Endometrium (tissue), 2 donors: ENCODE measurements around the gene IQCH.

Experiments used
- FAIRE-seq: peaks from 2 replicates; lab custom pipeline; 2012; peaks lifted over from hg19 to GRCh38; lab: Jason Lieb, UNC
- donor health status: control.
- donor health status: control.

IQCH gene

DNA sequence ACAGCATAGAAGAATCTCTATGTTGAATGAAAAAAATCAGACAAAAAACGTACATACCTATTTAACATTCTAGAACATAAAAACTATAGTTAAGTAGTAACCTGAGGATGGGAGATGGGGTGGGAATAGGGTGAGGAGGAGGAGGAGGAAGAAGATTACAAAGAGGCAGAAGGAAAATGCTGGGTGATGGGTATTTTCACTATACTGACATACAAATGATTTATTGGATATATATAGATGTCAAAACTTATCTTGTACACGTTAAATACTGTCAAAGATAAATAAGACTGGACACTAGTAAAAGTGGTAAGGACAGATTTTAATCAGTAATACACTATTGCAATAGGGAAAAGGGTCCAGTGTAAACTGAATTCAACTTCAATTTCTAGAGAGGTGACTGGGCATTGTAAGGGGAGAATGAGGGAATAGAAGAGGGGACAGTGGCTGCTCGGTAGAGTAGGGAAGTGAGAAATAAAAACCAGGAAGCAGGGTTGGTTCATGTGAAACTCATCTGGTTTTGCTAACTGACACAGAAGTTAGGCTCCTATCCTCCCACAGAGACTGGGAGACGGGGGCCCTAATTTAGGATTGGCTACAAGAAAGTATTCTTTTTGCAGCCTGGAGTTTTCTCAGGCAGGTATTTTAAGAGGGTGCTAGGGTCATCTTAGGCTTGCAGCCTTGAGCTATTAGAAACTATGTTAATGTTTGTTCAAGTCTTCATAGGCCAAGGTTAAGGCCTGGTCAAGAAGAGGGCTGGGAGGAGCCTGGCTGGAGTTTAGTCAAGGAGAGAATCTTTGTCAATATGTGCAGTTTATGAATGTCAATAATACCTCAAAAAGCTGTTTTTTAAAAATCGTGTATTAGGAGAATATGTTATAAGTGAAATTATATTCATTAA, 251.3 kb downstream of the IQCH start:
- no peak for FAIRE-seq

DNA sequence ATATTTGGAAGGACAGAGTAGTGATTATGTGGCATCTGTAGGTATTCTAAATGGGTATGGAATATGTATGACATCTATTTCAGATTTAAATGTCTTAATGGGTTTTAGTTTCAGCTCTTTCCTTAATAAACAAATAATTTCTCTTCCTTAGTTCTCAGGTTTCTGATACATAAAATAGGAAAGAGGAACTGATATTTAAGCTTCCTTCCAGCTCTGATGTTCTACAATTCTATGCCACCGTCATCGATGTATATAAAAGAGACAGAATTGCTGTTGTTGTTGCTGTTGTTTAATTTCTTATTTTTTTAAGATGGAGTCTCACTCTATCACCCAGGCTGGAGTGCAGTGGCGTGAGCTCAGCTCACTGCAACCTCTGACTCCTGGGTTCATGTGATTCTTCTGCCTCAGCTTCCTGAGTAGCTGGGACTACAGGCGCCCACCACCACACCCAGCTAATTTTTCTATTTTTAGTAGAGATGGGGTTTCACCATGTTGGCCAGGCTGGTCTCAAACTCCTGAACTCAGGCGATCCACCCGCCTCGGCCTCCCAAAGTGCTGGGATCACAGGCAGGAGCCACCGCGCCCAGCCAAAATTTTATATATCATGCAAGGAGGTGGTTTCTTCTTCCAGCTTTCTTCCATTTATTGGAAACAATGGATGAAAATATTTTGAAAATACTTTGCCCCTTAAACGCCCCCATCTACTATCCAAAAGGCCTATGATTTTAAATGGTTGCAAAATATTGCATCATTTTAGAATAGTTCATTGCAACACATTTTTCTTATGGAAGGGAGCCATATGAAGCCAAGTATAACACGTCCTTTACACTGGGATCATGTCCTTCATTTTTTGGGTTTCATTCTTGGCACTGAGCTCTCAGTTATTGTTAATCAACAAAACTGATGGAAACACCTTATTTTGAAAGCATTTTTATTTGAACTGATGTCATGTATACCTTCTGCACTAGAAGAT, 252.5 kb downstream of the IQCH start:
- no peak for FAIRE-seq

DNA sequence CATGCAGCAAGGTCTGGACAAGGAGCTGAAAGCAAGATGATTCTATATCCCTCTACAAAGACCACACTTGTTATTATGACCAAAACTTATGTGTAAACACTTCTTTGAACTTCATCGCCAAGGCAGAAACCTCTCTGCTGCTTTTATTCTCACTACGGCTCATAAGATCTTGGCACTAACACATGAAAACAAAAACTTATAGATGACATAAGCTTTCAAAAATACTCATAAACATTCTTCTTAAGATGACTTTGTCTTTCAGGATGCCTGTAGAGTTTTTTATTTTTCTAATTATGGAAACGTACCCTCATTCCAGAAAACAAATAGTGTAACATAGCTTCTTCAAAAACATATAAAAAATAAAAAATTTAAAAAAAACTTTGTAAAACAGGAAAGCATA, 253.8 kb downstream of the IQCH start:
- FAIRE-seq: peak; percentile 41

DNA sequence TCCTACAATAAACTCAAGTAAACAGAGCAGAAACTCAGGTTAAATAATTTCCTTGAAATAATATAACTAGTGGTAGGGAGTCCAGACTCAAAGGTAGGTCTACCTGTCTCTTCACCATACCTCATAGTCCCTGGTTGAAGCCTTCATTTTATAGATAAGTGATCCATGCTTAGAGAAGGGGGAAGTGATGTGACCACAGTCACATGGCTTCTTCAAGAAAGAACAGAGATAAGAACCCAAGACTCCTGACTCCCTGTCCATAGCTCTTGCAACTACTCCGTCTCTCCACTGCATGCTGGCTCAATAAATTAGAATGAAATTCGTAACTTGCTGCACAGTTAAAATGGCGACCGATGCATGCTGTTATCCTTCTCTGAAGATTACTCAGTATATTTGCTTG, 255.3 kb downstream of the IQCH start:
- FAIRE-seq: no peak

DNA sequence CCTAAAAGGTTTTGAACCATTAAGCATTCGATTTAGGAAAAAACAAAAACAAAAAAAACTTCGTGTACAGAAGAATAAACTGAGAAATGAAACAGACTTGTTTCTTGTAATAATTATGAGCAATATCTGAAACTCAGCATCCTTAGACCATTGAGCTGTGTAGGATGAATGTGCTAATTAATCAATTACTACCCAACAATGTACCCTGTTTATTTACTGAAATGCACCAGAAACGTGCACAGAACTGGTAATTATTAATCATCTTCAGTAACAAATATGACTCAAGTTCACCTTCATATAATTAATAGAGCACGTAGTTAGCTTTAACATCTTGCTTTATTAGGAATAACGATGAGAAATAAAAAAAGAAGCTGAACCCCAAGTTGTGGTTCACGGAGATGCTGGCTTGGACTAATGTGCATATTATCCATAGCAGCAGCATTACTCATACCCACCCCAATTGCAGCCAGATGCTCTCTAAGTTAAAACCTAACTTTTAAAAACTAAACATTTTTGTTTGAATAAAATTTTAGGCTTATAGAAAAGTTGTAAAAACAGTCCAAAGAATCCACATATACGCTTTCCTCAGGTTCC, 256.1 kb downstream of the IQCH start:
- no peak for FAIRE-seq

DNA sequence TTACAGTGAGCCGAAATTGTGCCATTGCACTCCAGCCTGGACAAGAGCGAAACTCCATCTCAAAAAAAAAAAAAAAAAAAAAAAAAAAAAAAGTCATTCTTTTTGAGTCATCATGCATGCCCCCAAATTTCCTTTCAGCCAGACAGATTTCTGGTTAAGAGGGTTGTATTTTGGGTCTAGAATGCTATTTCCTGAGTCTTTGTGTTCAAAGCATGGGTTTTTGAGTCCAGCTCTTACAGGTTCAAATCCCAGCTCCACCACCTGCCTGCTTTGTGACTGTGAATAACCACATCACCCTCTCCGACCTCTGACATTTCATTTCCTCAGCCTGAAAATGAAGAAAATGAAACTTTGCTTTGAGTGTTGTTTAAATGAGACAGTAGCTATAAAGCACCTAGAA, 257.0 kb downstream of the IQCH start:
- no peak for FAIRE-seq

DNA sequence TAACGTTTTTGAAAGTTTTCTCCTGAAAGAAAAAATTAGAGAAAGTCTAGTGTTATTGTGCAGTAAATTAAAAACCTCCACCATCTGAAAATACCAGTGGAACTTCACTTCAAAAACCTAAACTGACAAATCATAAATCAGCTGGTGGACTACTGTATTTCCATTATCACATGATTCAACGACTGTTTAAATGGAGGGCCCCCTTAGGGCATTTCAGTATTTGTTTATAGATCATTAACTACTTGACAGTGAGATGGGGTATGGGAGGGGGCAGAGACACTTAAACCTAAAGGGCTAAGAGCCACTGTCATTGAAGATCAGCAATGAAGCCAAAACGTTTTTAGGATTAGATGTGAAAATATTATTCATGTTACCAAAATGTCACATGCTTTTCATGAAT, 257.6 kb downstream of the IQCH start:
- no peak for FAIRE-seq

DNA sequence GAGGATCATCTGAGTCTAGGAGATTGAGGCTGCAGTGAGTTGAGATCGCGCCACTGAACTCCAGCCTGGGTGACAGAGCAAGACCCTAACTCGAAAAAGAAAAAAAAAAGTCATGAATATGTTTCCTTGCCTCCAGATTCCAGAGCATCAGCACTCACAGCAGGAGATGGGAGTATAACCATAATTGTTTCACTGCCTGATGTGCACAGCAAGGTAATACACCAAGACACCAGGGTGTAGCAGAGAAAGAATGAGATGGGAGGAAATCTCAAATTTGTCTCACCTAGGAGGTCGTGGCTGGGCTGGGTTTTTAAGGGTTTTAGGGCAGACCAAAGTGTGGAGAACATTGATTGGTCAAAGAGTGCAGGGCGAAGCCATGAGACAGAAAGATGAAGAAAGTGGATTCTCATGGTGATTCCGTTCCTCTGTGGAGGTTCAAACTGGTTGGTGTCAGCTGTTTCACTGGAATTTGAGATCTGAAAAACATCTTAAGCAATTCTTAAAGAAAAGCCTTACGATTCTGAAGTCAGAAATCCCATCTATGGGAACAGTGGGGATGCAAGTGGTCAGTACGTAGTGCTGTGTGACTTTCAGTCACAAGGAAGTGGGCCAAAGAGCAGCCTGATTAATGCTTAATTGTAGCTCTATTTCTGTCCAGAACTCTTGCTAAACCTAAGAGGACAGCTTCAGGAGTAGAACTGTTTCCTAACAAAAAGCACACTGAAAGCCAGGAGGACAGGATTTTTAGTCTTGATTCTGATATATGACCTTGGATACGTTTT, 258.5 kb downstream of the IQCH start:
- no peak for FAIRE-seq

DNA sequence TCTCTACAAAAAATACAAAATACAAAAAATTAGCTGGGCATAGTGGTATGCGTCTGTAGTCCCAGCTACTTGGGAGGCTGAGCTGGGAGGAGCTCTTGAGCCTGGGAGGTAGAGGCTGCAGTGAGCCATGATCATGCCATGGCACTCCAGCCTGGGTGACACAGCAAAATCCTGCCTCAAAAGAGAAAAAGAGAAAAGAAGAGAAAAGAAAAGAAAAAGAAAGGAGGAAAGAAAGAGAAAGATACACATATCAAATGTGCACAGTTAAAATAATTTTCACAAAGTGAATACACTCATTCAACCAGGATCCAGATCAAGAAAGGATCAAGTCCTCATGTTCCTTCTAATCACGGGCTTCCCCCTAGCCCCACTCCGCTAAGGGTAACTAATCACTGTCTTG, 260.5 kb downstream of the IQCH start:
- FAIRE-seq: no peak

DNA sequence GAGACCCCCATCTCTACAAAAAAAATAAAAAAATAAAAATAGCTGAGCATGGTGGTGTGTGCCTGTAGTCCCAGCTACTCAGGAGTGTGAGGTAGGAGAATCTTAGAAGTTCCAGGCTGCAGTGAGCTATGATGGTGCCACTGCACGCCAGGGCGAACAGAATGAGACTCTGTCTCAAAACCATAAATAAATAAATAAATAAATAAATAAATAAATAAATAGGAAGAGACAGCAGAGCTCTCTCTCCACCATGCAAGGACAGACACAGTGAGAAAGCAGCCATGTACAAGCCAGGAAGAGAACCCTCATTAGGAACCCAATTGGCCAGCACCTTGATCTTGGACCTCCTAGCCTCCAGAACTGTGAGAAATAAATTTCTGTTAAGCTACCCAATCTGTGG, 261.0 kb downstream of the IQCH start:
- no peak for FAIRE-seq

DNA sequence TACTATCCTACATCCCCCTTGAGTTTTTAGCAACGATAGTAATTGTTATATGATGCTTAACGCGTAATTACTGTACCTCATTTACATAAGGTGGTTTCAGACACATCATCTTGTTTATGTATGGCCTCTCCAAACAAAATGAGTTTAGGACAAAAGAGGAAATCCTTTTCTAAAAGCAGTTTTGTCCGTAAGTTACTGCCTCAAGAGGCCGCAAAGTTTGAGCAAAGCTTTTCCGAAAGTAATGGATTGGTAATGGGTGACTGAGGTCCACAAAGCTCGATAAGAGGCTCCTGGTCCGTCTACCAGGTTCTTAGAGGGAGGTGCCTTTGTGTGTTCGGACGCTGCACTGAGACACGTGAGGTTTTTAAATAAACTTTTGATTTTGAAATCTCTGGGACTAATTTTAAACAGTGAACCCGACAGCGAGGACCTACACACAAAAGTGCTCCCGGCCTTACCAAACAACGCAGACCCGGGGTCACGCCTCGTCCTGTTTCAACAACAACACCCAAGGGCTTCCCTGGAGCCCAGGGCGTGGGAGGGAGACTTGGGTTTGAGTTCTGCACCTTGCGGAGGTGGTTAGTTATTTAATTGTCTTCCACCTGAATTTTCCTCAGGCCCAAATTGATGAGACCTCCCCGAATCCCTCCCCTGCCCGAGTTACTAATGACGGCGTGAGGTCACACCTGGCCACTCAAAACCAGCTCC, 265.9 kb downstream of the IQCH start:
- FAIRE-seq: no peak

DNA sequence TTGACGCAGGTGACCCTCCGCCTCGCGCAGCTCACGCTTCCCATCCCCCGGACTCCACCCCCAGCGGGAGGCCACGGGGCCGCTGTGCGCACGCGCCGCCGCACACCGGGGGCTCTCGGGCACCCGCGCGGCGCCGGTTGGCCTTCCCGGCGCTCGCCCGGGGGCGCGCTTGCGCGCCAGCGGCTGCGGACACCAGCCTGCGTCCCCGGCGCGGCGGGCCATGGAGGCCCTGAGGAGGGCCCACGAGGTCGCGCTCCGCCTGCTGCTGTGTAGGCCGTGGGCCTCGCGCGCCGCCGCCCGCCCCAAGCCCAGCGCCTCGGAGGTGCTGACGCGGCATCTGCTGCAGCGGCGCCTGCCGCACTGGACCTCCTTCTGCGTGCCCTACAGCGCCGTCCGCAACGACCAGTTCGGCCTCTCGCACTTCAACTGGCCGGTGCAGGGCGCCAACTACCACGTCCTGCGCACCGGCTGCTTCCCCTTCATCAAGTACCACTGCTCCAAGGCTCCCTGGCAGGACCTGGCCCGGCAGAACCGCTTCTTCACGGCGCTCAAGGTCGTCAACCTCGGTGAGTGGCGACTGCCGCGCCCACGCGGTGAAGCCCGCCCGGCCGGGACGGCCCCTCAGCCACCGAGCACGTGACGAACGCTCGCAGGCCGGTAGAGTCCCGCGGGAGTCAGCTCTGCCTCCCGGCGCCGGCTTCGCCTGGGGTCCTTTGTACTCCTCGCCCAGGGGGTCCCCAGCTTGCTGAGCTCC, 266.6 kb downstream of the IQCH start, which contains the start of gene C15orf61:
Gene C15orf61 (plus strand): TSS at position 103 of the 754 bp plus-strand sequence. CDS start 118 bp downstream, at position 221.
- no peak for FAIRE-seq

DNA sequence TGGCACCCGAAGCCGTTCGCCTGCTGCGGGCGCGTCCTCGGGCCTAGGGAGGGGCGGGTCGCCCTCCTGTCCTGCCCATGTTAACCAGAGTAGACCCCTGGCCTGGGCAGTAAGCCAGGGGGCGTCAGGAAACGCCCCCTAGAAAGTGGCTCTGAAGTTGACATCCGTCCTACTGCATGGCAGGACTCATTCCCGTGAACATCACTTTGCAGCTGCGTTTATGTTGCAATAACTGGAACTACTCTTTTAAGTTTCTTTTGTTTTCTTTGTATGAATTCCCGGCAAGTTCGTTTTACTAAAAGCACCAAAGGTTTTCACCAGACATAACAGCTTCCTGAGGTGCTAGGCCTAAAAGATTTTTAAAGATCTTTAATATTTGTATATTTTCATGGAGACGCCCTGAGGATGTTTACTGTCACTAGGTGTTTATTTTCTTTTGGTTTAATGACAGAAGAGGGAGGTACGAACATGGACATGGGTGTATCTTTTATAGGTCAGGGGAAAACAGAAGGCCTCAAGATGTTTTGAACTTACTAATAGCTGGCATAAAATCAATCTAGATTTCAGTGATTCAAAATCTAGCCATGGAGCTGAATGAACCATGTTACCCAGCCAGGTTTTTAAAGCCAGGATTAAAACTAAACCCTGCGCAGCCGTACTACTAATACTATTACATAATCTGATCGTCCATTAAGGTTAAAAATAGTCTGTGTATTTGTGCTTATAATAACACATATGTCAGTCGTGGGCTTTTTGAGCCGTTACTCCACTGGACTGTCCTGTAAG, 267.4 kb downstream of the IQCH start:
- no peak for FAIRE-seq

DNA sequence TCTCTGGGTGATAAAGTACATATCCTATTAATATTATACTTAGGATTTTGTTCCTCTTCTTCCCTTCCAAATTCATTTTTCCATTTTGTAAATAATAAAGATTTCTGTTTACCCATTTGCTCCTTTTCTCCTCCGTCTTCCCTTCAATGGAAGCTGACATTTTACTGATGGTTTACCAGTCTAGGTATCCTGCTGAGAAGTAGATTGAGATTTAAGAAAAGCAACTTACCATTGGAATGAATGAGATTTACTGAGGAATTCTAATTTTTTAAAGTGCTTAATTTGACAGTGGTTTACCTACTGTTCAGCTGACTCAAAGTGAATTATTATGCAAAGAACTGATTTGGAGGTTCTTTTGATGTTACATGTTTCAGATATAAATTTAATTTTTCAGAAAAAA, 268.7 kb downstream of the IQCH start:
- FAIRE-seq: no peak

DNA sequence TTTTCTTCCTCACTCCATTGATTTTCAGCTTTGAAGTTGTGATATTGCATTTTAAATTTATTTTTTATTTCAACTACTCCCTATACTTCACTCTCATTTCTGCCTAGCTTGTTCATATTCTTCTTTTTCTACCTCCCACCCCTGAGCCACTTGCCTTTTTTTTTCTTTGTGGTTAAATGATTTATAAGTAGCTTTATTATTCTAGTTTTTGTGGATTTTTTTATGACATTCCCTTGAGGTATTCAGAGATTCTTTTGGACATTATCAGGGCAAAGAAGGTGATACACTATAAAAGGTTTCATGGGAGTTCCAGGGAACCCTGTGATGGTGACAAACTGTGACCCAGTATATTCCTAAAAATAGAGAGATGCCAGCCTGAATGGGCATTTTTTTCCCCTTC, 269.6 kb downstream of the IQCH start:
- FAIRE-seq: no peak

DNA sequence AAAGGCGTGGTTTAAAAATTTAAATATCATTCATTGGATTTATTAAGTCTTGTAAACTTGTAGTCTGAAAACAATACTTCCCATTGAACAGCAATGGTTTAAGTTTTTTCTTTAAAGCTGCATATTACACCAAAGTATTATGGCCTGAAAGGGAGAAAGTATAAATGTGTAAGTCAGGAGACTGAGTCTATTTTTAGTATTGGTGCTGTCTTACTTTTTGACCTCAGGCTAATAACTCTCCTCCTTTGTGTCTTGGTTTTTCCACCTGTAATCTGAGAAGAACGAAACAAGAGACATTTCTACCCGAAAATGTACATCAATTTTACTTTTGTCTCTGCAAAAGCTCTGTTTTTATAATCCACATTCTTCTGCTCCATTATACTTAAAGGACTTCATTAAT, 273.9 kb downstream of the IQCH start:
- FAIRE-seq: no peak

DNA sequence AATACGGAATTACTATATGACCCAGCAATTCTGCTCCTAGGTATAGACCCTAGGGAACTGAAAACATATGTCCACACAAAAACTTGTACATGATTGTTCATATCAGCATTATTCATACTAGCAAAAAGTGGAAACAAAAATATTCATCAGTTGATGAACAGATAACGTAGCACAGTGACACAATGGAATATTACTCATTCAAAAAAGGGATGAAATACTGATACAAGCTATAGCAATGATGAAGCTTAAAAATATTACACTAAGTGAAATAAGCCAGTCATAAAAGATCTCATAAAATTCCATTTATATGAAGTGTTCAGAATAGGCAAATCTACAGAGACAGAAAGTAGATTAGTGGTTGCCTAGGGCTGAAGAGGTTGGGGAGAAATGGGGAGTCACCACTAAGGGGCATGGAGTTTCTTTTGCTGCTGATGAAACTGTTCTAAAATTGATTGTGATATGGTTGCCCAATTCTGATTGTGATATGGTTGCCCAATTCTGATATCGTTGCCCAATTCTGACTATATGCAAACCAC, 276.9 kb downstream of the IQCH start:
- no peak for FAIRE-seq

DNA sequence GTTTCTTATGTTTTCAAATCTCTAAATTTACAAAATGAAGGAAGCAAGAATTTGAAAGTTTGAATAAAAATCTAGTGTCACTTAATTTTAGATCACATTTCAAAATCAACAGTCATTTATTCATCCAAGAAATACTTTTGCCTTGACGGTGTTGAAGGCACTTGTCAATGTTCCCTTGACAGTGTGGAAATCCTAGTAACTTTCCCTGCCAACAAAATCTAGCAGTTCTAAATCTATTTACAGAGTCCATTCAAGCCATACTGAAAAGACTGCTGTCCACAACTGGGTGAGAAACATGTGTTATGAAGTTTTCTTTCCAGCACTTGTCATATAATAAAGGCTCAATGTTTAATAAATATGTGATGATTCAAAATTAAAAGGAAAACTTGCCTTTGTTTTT, 279.3 kb downstream of the IQCH start:
- no peak for FAIRE-seq

DNA sequence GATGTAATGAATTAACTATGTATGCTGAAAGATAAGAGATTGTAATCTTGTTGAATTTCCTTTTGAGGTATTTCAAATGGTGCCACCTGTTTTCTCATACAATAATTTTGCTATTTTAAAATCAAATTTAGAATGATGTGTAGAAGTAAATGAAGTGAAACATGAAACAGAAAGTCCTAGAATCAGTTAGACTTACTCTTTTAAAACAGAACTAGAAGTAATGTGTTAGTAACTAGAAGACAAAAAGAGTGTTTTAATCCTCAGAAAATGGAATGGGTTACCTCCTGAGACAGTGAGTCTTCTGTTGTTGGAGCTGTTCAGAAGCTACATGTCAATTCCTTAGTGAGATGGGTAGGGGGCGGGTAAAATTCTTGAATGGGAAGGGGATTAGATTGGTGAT, 279.8 kb downstream of the IQCH start:
- no peak for FAIRE-seq
